Gastrocnemius medialis (tissue), 4 donors: ENCODE data around the gene MTARC2.

ENCODE experiments used
- POLR2A ChIP-seq, 2 donors: fragments of 450-650 bp; IDR thresholded peaks; one replicate each; pipeline ENCODE4 v1.6.1; 2017; ENCODE audit warnings: antibody characterized with exemption in 2 of 2, mild to moderate bottlenecking in 2 of 2, moderate library complexity in 2 of 2
- TF ChIP-seq, protein P1 (sequence below), 5 experiments: fragments of 450-650 bp in 3 of 5; fragments of 200-600 bp in 2 of 5; sonication (generic) in 2 of 5; IDR thresholded peaks in 4 of 5; conservative IDR thresholded peaks in 1 of 5; 1 replicate in 4 of 5; 2 replicates in 1 of 5; pipeline ENCODE4 v1.5.1; 2016 to 2019; ENCODE audit warnings: antibody characterized with exemption in 5 of 5, mild to moderate bottlenecking in 3 of 5, moderate library complexity in 3 of 5

DNA sequence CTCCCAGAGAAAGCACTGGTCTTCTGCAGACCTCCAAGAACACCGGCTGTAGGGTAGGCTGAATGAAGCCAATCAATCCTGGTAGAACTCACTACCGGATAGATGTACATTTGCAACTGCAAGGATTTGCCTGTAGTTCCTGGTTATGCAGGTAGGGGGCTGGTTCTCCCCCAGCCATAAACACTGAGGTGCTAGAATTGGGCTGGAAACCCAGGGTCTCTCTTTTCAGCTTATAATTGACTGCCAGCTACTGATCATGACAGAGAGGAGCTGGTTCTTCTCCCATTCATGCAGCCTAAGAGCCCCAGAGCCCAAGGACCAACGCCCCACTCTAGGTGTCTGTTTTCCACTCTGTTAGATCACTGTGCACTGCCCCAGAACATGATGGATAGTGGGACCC lies 21.5 kb upstream of the MTARC2 start:
- TF ChIP-seq, protein P1, sequence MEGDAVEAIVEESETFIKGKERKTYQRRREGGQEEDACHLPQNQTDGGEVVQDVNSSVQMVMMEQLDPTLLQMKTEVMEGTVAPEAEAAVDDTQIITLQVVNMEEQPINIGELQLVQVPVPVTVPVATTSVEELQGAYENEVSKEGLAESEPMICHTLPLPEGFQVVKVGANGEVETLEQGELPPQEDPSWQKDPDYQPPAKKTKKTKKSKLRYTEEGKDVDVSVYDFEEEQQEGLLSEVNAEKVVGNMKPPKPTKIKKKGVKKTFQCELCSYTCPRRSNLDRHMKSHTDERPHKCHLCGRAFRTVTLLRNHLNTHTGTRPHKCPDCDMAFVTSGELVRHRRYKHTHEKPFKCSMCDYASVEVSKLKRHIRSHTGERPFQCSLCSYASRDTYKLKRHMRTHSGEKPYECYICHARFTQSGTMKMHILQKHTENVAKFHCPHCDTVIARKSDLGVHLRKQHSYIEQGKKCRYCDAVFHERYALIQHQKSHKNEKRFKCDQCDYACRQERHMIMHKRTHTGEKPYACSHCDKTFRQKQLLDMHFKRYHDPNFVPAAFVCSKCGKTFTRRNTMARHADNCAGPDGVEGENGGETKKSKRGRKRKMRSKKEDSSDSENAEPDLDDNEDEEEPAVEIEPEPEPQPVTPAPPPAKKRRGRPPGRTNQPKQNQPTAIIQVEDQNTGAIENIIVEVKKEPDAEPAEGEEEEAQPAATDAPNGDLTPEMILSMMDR (IDR thresholded peaks at IDR 0.05 in 4 of 5, conservative IDR thresholded peaks at IDR 0.05 in 1 of 5): no peak
- no peak for TF ChIP-seq POLR2A (IDR thresholded peaks at IDR 0.05)
